Measurements from ENCODE around the gene RPL23. TPM values are rescaled to one million over a fixed set of nuclear protein-coding genes. Genes with fewer than 3 reads are reported as not detected.

RPL23 gene
- total RNA-seq, 2 experiments from 2014 or later: 1,289 to 1,766 TPM

GRCh38 chr17:38799501-38800236 lies 53.9 kb downstream of the RPL23 start, which contains the start of gene PIP4K2B:
Gene PIP4K2B, minus strand, starts transcription at chr17:38799556. Its CDS starts 132 bp downstream, at chr17:38799424.
- ChIA-PET CTCF (ENCODE audit: unreplicated experiment) (no interaction called here), POLR2A (interaction anchor here (0.6 to 1.3 kb wide), 4 partner anchors 9 to 70 kb away, joined by 3 to 4 read pairs (median 3); partner anchors contain the start of gene LASP1)
- Histone ChIP-seq H3K27ac (ENCODE audit: low read depth, low read length, poor library complexity, severe bottlenecking) (peak within 1 kb of the TSS; percentile 80), H2AFZ (ENCODE audit: low read length) (peak within 1 kb of the TSS; percentile 56), H3K36me3 (ENCODE audit: insufficient read depth, low read length) (peaks cover 52% of the 10 kb centered on the region), H3K4me2 (ENCODE audit: low read length) (peak within 1 kb of the TSS; percentile 98), H3K79me2 (ENCODE audit: insufficient read depth, low read depth, low read length) (peaks cover 31% of the 10 kb centered on the region), H3K4me1 (ENCODE audit: insufficient read depth, low read length, poor library complexity, severe bottlenecking) (peaks cover 21% of the 10 kb centered on the region), H4K20me1 (ENCODE audit: insufficient read depth, low read length) (no peaks in the 10 kb centered on the region), H3K9me2 (ENCODE audit: insufficient read depth, low read length) (no peaks in the 10 kb centered on the region), H3K4me3 (ENCODE audit: low read depth, low read length, poor library complexity, severe bottlenecking) (peak within 1 kb of the TSS; percentile 97), H3K9me3 (ENCODE audit: low read length) (no peaks in the 10 kb centered on the region)
- TF ChIP-seq EZH2phosphoT487 (IDR thresholded peaks at IDR 0.05; ENCODE audit: borderline replicate concordance, low read depth, low read length) (no peak), CTCF (conservative IDR thresholded peaks at IDR 0.05; ENCODE audit: low read length) (no peak)
- intact Hi-C loops (cut with micrococcal nuclease; ENCODE audit: unreplicated experiment): loop anchor here (1.0 kb wide), 1 partner anchor 70 kb away; no protein-coding TSS in a partner anchor
- DNase-seq (ENCODE audit: low spot score): peak; percentile 97
- BruUV-seq (replicated peaks): no TSS peak

GRCh38 chr17:38798614-38799500 lies 54.7 kb downstream of the RPL23 start:
- Histone ChIP-seq H3K36me3 (ENCODE audit: insufficient read depth, low read length) (peaks cover 45% of the 10 kb centered on the region), H3K9me3 (ENCODE audit: low read length) (no peaks in the 10 kb centered on the region), H2AFZ (ENCODE audit: low read length) (peak overlapping the region; percentile 56), H3K4me2 (ENCODE audit: low read length) (peak overlapping the region; percentile 98), H4K20me1 (ENCODE audit: insufficient read depth, low read length) (no peaks in the 10 kb centered on the region), H3K4me3 (ENCODE audit: low read depth, low read length, poor library complexity, severe bottlenecking) (peak overlapping the region; percentile 97), H3K79me2 (ENCODE audit: insufficient read depth, low read depth, low read length) (peaks cover 39% of the 10 kb centered on the region), H3K4me1 (ENCODE audit: insufficient read depth, low read length, poor library complexity, severe bottlenecking) (peaks cover 21% of the 10 kb centered on the region), H3K27ac (ENCODE audit: low read depth, low read length, poor library complexity, severe bottlenecking) (peak overlapping the region; percentile 66), H3K9me2 (ENCODE audit: insufficient read depth, low read length) (no peaks in the 10 kb centered on the region)
- POLR2A ChIA-PET: interaction anchor here (0.6 to 1.3 kb wide), 4 partner anchors 20 to 71 kb away, joined by 3 to 5 read pairs (median 4); partner anchors contain the start of gene LASP1
- TF ChIP-seq CTCF (conservative IDR thresholded peaks at IDR 0.05; ENCODE audit: low read length): peak; percentile 38; the same call in 1 of the 2 replicates
- TF ChIP-seq EZH2phosphoT487 (IDR thresholded peaks at IDR 0.05; ENCODE audit: borderline replicate concordance, low read depth, low read length): no peak
- CTCF ChIA-PET (ENCODE audit: unreplicated experiment): interaction anchor here (0.6 to 0.7 kb wide), 2 partner anchors 107 to 370 kb away, joined by 3 to 5 read pairs; no protein-coding TSS in a partner anchor
- intact Hi-C loops (cut with micrococcal nuclease; ENCODE audit: unreplicated experiment): no loop called here
- no peak for DNase-seq (ENCODE audit: low spot score)
- no TSS peak for BruUV-seq (replicated peaks)

Small RNA genes lying within 50 kb of the gene (microRNA-seq; reads per million reads assigned to microRNA genes)
- not detected for gene MIR4727 (ENCODE audit: borderline replicate concordance)

Small RNA genes lying within 50 kb of the gene (small RNA-seq; reads per million reads assigned to genes)
- gene MIR4727 (not detected), gene SNORA21 (not detected), gene SNORA21B (not detected)

Other genes starting within 250 kb of the RPL23 start
- 0.15 and 1.5 TPM in 2 replicates for gene SRCIN1, start 247.8 kb downstream of the RPL23 start, total RNA-seq (2014; rRNA removed; shearing (Covaris generic))
- gene SRCIN1, start 247.8 kb downstream of the RPL23 start, total RNA-seq (2022): 4.6 and 4.9 TPM in 2 replicates
- gene EPOP, start 178.8 kb downstream of the RPL23 start, total RNA-seq (2014; rRNA removed; shearing (Covaris generic)): 8.3 and 11.8 TPM in 2 replicates
- gene EPOP, start 178.8 kb downstream of the RPL23 start, total RNA-seq (2022): 21.7 and 27.2 TPM in 2 replicates
- gene MLLT6, start 148.4 kb downstream of the RPL23 start, total RNA-seq (2014; rRNA removed; shearing (Covaris generic)): 81.7 and 94.9 TPM in 2 replicates
- 174 and 175 TPM in 2 replicates for gene MLLT6, start 148.4 kb downstream of the RPL23 start, total RNA-seq (2022)
- 11.4 and 13.4 TPM in 2 replicates for gene CISD3, start 123.4 kb downstream of the RPL23 start, total RNA-seq (2014; rRNA removed; shearing (Covaris generic))
- 24.9 and 25.1 TPM in 2 replicates for gene CISD3, start 123.4 kb downstream of the RPL23 start, total RNA-seq (2022)
- 8.9 and 12.8 TPM in 2 replicates for gene PCGF2, start 105.4 kb downstream of the RPL23 start, total RNA-seq (2014; rRNA removed; shearing (Covaris generic))
- gene PCGF2, start 105.4 kb downstream of the RPL23 start, total RNA-seq (2022): 40.0 and 47.3 TPM in 2 replicates
- gene PSMB3, start 101.0 kb downstream of the RPL23 start, total RNA-seq (2014; rRNA removed; shearing (Covaris generic)): 290 and 348 TPM in 2 replicates
- gene PSMB3, start 101.0 kb downstream of the RPL23 start, total RNA-seq (2022): 231 and 246 TPM in 2 replicates
- gene PIP4K2B, start 54.2 kb downstream of the RPL23 start, total RNA-seq (2014; rRNA removed; shearing (Covaris generic)): 23.6 and 33.0 TPM in 2 replicates
- 37.8 and 38.6 TPM in 2 replicates for gene PIP4K2B, start 54.2 kb downstream of the RPL23 start, total RNA-seq (2022)
- gene CWC25, start 28.4 kb downstream of the RPL23 start, total RNA-seq (2014; rRNA removed; shearing (Covaris generic)): 22.2 and 25.4 TPM in 2 replicates
- gene CWC25, start 28.4 kb downstream of the RPL23 start, total RNA-seq (2022): 26.8 and 30.8 TPM in 2 replicates
- 44.3 and 48.6 TPM in 2 replicates for gene LASP1, start 16.3 kb upstream of the RPL23 start, total RNA-seq (2014; rRNA removed; shearing (Covaris generic))
- gene LASP1, start 16.3 kb upstream of the RPL23 start, total RNA-seq (2022): 101 and 110 TPM in 2 replicates
- not detected in 2 replicates for gene FBXO47, start 113.7 kb upstream of the RPL23 start, total RNA-seq (2014; rRNA removed; shearing (Covaris generic))
- gene FBXO47, start 113.7 kb upstream of the RPL23 start, total RNA-seq (2022): 0.13 and 0.15 TPM in 2 replicates